Activated T-cell treated with anti-CD3 and anti-CD28 coated beads, Interleukin-2, amount 50 U/mL, for 72 hours (primary cell): ENCODE results near the gene GNMT. TPM values are rescaled to one million over a fixed set of nuclear protein-coding genes. Genes with fewer than 3 reads are reported as not detected.
A peak's percentile ranks its signal among the peaks of the same experiment; 100 is the strongest.

ENCODE experiments used
- ATAC-seq, 2 donors: fragments of 150-1000 bp; cut with Tn5 transposase; replicated peaks in 1 of 2; 2 replicates each; pipeline ENCODE4 v1.10.0; 2021; ENCODE audit warnings: moderate library complexity in 2 of 2, mild to moderate bottlenecking in 1 of 2
- DNase-seq, 2 donors: peaks; one replicate each; pipeline ENCODE4 v3.0.0; 2021 to 2022; ENCODE audit warnings: mixed read lengths in 1 of 2
- H3K27ac Mint-ChIP-seq: one replicate; pipeline ENCODE4 v1.8.0; 2022; ENCODE audit warnings: mild to moderate bottlenecking, moderate library complexity, mixed read lengths
- H3K27me3 Mint-ChIP-seq: one replicate; pipeline ENCODE4 v1.8.0; 2022; ENCODE audit warnings: low read depth, mixed read lengths
- H3K36me3 Mint-ChIP-seq, 2 donors: one replicate each; pipeline ENCODE4 v1.8.0; 2022; ENCODE audit warnings: mixed read lengths in 2 of 2, mild to moderate bottlenecking in 1 of 2; ENCODE audit not compliant: insufficient read depth in 2 of 2
- H3K4me1 Mint-ChIP-seq: one replicate; pipeline ENCODE4 v1.8.0; 2022; ENCODE audit warnings: low read depth, mixed read lengths
- H3K4me3 Mint-ChIP-seq, 2 donors: one replicate each; pipeline ENCODE4 v1.8.0; 2022; ENCODE audit warnings: mild to moderate bottlenecking in 2 of 2, mixed read lengths in 2 of 2, moderate library complexity in 2 of 2
- H3K9me3 Mint-ChIP-seq, 2 donors: one replicate each; pipeline ENCODE4 v1.8.0; 2022; ENCODE audit warnings: mixed read lengths in 2 of 2
- total RNA-seq, 2 donors: library from RNA; stranded (reverse); gene quantifications; one replicate each; pipeline ENCODE4 v1.2.3, GENCODE V29; 2022

GNMT gene
- total RNA-seq, 2 donors from 2014 or later = 0.69 to 0.70 TPM

GRCh38 chr6:42959917-42960242 is 674 bp upstream of the GNMT start:
- no peaks in the 10 kb centered on the region for H3K9me3 Mint-ChIP-seq
- H3K27me3 Mint-ChIP-seq = peaks cover 8% of the 10 kb centered on the region
- DNase-seq = no peak
- no peak overlapping the region for H3K27ac Mint-ChIP-seq
- H3K4me1 Mint-ChIP-seq = peaks cover 10% of the 10 kb centered on the region
- no peak for ATAC-seq
- peak overlapping the region; percentile 88 to 93 for H3K4me3 Mint-ChIP-seq
- H3K36me3 Mint-ChIP-seq = no peaks in the 10 kb centered on the region

- H3K9me3 Mint-ChIP-seq = no peaks in the 10 kb centered on the region
- peaks cover 0 to 2% of the 10 kb centered on the region in 2 donors for H3K36me3 Mint-ChIP-seq
- DNase-seq (no peak), ATAC-seq (no peak)
- peaks cover 10% of the 10 kb centered on the region for H3K4me1 Mint-ChIP-seq
- no peak overlapping the region for H3K27ac Mint-ChIP-seq
- H3K27me3 Mint-ChIP-seq = peaks cover 8% of the 10 kb centered on the region
- H3K4me3 Mint-ChIP-seq = peak overlapping the region; percentile 88 to 93
Observed at GRCh38 chr6:42961020-42961470, 491 bp downstream of the GNMT start.

- DNase-seq = no peak
- no peaks in the 10 kb centered on the region for H3K9me3 Mint-ChIP-seq
- H3K27ac Mint-ChIP-seq = no peak overlapping the region
- H3K4me3 Mint-ChIP-seq = peak overlapping the region in 1 of 2 donors; percentile 7
- H3K27me3 Mint-ChIP-seq = peaks cover 8% of the 10 kb centered on the region
- H3K4me1 Mint-ChIP-seq = peaks cover 10% of the 10 kb centered on the region
- H3K36me3 Mint-ChIP-seq = peaks cover 0 to 6% of the 10 kb centered on the region in 2 donors
- no peak for ATAC-seq
Observed at GRCh38 chr6:42962096-42962495, 1.5 kb downstream of the GNMT start.

DNA sequence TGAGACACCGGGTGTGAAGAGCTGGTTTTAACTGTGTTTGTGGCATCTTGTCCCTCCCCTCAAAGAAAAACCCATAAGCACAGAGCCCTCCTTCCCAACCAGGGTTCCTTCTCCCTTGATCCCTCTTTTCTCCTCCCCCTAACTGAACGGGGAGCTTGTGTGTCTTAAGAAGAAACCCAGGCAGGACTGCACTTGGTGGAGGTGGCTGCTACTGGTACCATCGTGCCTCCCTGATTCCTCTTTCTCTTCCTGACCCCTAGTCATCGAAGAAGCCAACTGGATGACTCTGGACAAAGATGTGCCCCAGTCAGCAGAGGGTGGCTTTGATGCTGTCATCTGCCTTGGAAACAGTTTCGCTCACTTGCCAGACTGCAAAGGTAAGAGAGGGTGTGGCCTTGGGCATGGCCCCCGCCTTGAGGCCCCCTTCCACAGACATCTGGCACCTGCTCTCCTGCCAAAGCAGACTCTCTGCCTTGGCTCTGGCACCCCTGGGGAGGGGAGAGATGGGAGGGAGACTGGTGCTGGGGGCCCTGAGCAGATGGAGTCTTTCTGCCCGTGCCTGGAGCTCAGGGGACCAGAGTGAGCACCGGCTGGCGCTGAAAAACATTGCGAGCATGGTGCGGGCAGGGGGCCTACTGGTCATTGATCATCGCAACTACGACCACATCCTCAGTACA is 2.1 kb downstream of the GNMT start:
- Mint-ChIP-seq H3K27ac (no peak overlapping the region), H3K36me3 (peaks cover 0 to 6% of the 10 kb centered on the region in 2 donors), H3K27me3 (peaks cover 8% of the 10 kb centered on the region), H3K9me3 (no peaks in the 10 kb centered on the region), H3K4me3 (peak overlapping the region in 1 of 2 donors; percentile 7), H3K4me1 (peaks cover 10% of the 10 kb centered on the region)
- no peak for DNase-seq
- ATAC-seq = no peak

DNA sequence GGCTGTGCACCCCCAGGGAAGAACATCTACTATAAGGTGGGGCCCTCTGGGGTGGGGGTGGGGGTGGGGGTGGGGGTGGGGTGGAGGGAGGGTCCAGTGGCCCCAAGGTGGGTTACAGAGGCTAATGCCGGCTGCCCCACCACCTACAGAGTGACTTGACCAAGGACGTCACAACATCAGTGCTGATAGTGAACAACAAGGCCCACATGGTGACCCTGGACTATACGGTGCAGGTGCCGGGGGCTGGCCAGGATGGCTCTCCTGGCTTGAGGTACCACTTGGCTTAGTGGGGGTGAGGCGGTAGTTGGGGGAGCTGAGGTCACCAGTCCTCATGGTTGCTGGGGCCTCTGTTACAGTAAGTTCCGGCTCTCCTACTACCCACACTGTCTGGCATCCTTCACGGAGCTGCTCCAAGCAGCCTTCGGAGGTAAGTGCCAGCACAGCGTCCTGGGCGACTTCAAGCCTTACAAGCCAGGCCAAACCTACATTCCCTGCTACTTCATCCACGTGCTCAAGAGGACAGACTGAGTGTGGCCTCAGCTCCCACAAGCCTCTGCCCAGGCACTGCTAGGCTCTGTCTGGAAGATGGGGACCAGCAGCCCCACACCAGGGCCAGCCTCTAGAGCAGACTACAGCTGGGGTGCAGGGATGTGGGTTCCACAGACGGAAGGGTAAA is 2.8 kb downstream of the GNMT start:
- DNase-seq = no peak
- Mint-ChIP-seq H3K27me3 (peaks cover 8% of the 10 kb centered on the region), H3K36me3 (peaks cover 0 to 6% of the 10 kb centered on the region in 2 donors), H3K4me1 (peaks cover 10% of the 10 kb centered on the region), H3K27ac (no peak overlapping the region), H3K9me3 (no peaks in the 10 kb centered on the region), H3K4me3 (no peak overlapping the region)
- ATAC-seq = no peak

- H3K27me3 Mint-ChIP-seq = peaks cover 8% of the 10 kb centered on the region
- DNase-seq (peak in 1 of 2 donors; percentile 36), ATAC-seq (peak in 1 of 2 donors; percentile 30)
- no peak overlapping the region for H3K4me3 Mint-ChIP-seq
- H3K4me1 Mint-ChIP-seq = peaks cover 10% of the 10 kb centered on the region
- H3K9me3 Mint-ChIP-seq = no peaks in the 10 kb centered on the region
- peaks cover 0 to 6% of the 10 kb centered on the region in 2 donors for H3K36me3 Mint-ChIP-seq
- H3K27ac Mint-ChIP-seq = no peak overlapping the region
Observed at GRCh38 chr6:42963855-42964605, 3.5 kb downstream of the GNMT start.

- ATAC-seq (no peak), DNase-seq (no peak)
- peaks cover 2 to 8% of the 10 kb centered on the region in 2 donors for H3K36me3 Mint-ChIP-seq
- H3K9me3 Mint-ChIP-seq = no peaks in the 10 kb centered on the region
- H3K27me3 Mint-ChIP-seq = no peaks in the 10 kb centered on the region
- no peak overlapping the region for H3K4me3 Mint-ChIP-seq
- H3K27ac Mint-ChIP-seq = no peak overlapping the region
- peaks cover 6% of the 10 kb centered on the region for H3K4me1 Mint-ChIP-seq
Observed at GRCh38 chr6:42966571-42966970, 6.0 kb downstream of the GNMT start.

- H3K27ac Mint-ChIP-seq = no peak overlapping the region
- peaks cover 8% of the 10 kb centered on the region for H3K4me1 Mint-ChIP-seq
- peaks cover 2 to 8% of the 10 kb centered on the region in 2 donors for H3K36me3 Mint-ChIP-seq
- no peak for DNase-seq
- no peak overlapping the region for H3K4me3 Mint-ChIP-seq
- no peak for ATAC-seq
- no peaks in the 10 kb centered on the region for H3K27me3 Mint-ChIP-seq
- no peaks in the 10 kb centered on the region for H3K9me3 Mint-ChIP-seq
Observed at GRCh38 chr6:42967228-42967627, 6.7 kb downstream of the GNMT start.

GRCh38 chr6:42968126-42968701 is 7.7 kb downstream of the GNMT start:
- H3K9me3 Mint-ChIP-seq = no peaks in the 10 kb centered on the region
- H3K4me3 Mint-ChIP-seq = no peak overlapping the region

DNA sequence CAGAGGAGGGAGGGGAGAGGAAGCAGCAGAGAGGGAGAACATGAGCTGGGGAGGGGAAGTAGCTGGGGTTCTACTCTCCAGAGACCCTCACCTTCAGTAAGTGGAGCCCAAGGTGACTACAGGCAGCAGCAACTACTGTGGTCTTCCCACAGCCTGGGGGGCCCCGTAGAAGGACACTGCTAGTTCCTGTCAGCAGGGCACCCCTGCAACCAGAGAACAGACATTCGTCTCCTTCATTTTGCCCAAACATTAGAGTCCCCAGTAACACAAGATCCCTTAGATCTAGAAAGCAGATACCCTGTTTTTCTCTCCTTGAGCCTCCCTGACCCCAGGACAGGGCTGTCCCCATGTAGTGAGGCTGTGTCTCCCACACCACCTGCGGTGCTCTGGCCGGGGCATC is 8.2 kb downstream of the GNMT start:
- Mint-ChIP-seq H3K27me3 (no peaks in the 10 kb centered on the region), H3K4me1 (peaks cover 8% of the 10 kb centered on the region), H3K9me3 (no peaks in the 10 kb centered on the region), H3K27ac (no peak overlapping the region), H3K4me3 (no peak overlapping the region), H3K36me3 (peaks cover 2 to 10% of the 10 kb centered on the region in 2 donors)
- no peak for ATAC-seq
- no peak for DNase-seq

More at GRCh38 chr6:42968126-42968701, 7.7 kb downstream of the GNMT start:
- Mint-ChIP-seq H3K27ac (no peak overlapping the region), H3K4me1 (peaks cover 8% of the 10 kb centered on the region), H3K27me3 (no peaks in the 10 kb centered on the region), H3K36me3 (peaks cover 2 to 10% of the 10 kb centered on the region in 2 donors)
- no peak for ATAC-seq
- DNase-seq = no peak

- Mint-ChIP-seq H3K27ac (no peak overlapping the region), H3K4me3 (no peak overlapping the region), H3K9me3 (no peaks in the 10 kb centered on the region), H3K4me1 (peaks cover 8% of the 10 kb centered on the region), H3K36me3 (peaks cover 2 to 10% of the 10 kb centered on the region in 2 donors), H3K27me3 (no peaks in the 10 kb centered on the region)
- ATAC-seq = no peak
- DNase-seq = no peak
Observed at GRCh38 chr6:42969431-42969830, 8.9 kb downstream of the GNMT start.

GRCh38 chr6:42969934-42970333 is 9.4 kb downstream of the GNMT start:
- H3K9me3 Mint-ChIP-seq = no peaks in the 10 kb centered on the region
- no peak overlapping the region for H3K27ac Mint-ChIP-seq
- ATAC-seq (no peak), DNase-seq (no peak)
- H3K4me3 Mint-ChIP-seq = no peak overlapping the region
- H3K4me1 Mint-ChIP-seq = peaks cover 12% of the 10 kb centered on the region
- peaks cover 2 to 10% of the 10 kb centered on the region in 2 donors for H3K36me3 Mint-ChIP-seq
- no peaks in the 10 kb centered on the region for H3K27me3 Mint-ChIP-seq
